MM.1S (cell line): ENCODE measurements around the gene ZBTB7C.

ENCODE experiments used
- DNase-seq: peaks from one replicate; pipeline ENCODE4 v3.0.0-alpha.2; 2015
- H2AFZ ChIP-seq: fragments of 300-600 bp; sonication (generic); 2 replicates; pipeline ENCODE4 v1.6.0; 2016; ENCODE audit warnings: antibody characterized with exemption, low read length
- H3F3A ChIP-seq: fragments of 300-600 bp; sonication (generic); 2 replicates; pipeline ENCODE4 v1.6.1; 2016; ENCODE audit warnings: mild to moderate bottlenecking, antibody characterized with exemption, low read length, moderate library complexity, mixed read lengths; ENCODE audit not compliant: insufficient read depth
- H3K27ac ChIP-seq: fragments of 300-600 bp; sonication (generic); 2 replicates; pipeline ENCODE4 v1.5.1; 2016; ENCODE audit warnings: mild to moderate bottlenecking, low read length
- H3K27me3 ChIP-seq: fragments of 300-600 bp; sonication (generic); replicated peaks from 2 replicates; pipeline ENCODE4 v1.6.0; 2016; ENCODE audit warnings: low read length; ENCODE audit not compliant: insufficient read depth
- H3K36me3 ChIP-seq: fragments of 300-600 bp; sonication (generic); replicated peaks from 2 replicates; pipeline ENCODE4 v1.6.1; 2016; ENCODE audit warnings: mild to moderate bottlenecking, low read length, mixed read lengths; ENCODE audit not compliant: insufficient read depth
- H3K4me1 ChIP-seq: fragments of 300-600 bp; sonication (generic); 2 replicates; pipeline ENCODE4 v1.6.1; 2016; ENCODE audit warnings: low read length, mixed read lengths
- H3K4me2 ChIP-seq: fragments of 300-600 bp; sonication (generic); 2 replicates; pipeline ENCODE4 v1.6.0; 2016; ENCODE audit warnings: low read depth, low read length
- H3K4me3 ChIP-seq: fragments of 300-600 bp; sonication (generic); 2 replicates; pipeline ENCODE4 v1.5.1; 2016; ENCODE audit warnings: low read length, mixed read lengths
- H3K79me2 ChIP-seq: fragments of 300-600 bp; sonication (generic); 2 replicates; pipeline ENCODE4 v1.6.1; 2016; ENCODE audit warnings: mixed run types, low read length, mixed read lengths
- H3K9ac ChIP-seq: fragments of 300-600 bp; sonication (generic); 2 replicates; pipeline ENCODE4 v1.6.1; 2016; ENCODE audit warnings: low read length, mixed read lengths
- H3K9me2 ChIP-seq: fragments of 300-600 bp; sonication (generic); replicated peaks from 2 replicates; pipeline ENCODE4 v1.6.1; 2016; ENCODE audit warnings: mild to moderate bottlenecking, low read length, mixed read lengths; ENCODE audit not compliant: insufficient read depth
- H3K9me3 ChIP-seq: fragments of 300-600 bp; sonication (generic); replicated peaks from 2 replicates; pipeline ENCODE4 v1.6.1; 2016; ENCODE audit warnings: mild to moderate bottlenecking, low read length, mixed read lengths; ENCODE audit not compliant: insufficient read depth
- H4K20me1 ChIP-seq: fragments of 300-600 bp; sonication (generic); 2 replicates; pipeline ENCODE4 v1.6.1; 2016; ENCODE audit warnings: mild to moderate bottlenecking, low read length, moderate library complexity, mixed read lengths; ENCODE audit not compliant: insufficient read depth
- CTCF ChIP-seq: fragments of 300-600 bp; sonication (generic); IDR thresholded peaks from 2 replicates; pipeline ENCODE4 v1.5.1; 2016; ENCODE audit warnings: antibody characterized with exemption, low read length, mixed read lengths
- EZH2 ChIP-seq: fragments of 300-600 bp; sonication (generic); optimal IDR thresholded peaks from 2 replicates; pipeline ENCODE3; 2017; ENCODE audit warnings: low read depth, mild to moderate bottlenecking, antibody characterized with exemption, low read length, mixed read lengths
- EZH2phosphoT487 ChIP-seq: fragments of 300-600 bp; sonication (generic); IDR thresholded peaks from 2 replicates; pipeline ENCODE4 v1.6.1; 2018; ENCODE audit warnings: antibody characterized with exemption, low read length

Gene ZBTB7C

GRCh38 chr18:48278081-48278480, 131.1 kb downstream of the ZBTB7C start:
- H2AFZ ChIP-seq, result no peak overlapping the region
- DNase-seq, result no peak
- no peaks in the 10 kb centered on the region for H4K20me1 ChIP-seq
- H3K27me3 ChIP-seq, result no peaks in the 10 kb centered on the region
- no peaks in the 10 kb centered on the region for H3K36me3 ChIP-seq
- no peak for TF ChIP-seq CTCF
- no peak for TF ChIP-seq EZH2
- no peak for TF ChIP-seq EZH2phosphoT487
- no peaks in the 10 kb centered on the region; the same call in 1 of the 2 replicates for H3K9me3 ChIP-seq
- peaks cover 3% of the 10 kb centered on the region; the same call in 1 of the 2 replicates for H3K4me1 ChIP-seq
- no peak overlapping the region for H3K4me3 ChIP-seq
- H3K9me2 ChIP-seq, result no peaks in the 10 kb centered on the region
- H3K4me2 ChIP-seq, result no peak overlapping the region
- no peaks in the 10 kb centered on the region for H3K79me2 ChIP-seq
- no peak overlapping the region for H3K9ac ChIP-seq
- no peaks in the 10 kb centered on the region for H3F3A ChIP-seq
- H3K27ac ChIP-seq, result no peak overlapping the region

GRCh38 chr18:48274301-48274700, 134.9 kb downstream of the ZBTB7C start:
- H3K4me3 ChIP-seq, result no peak overlapping the region
- no peak overlapping the region for H3K4me2 ChIP-seq
- H3K27ac ChIP-seq, result no peak overlapping the region
- H3K79me2 ChIP-seq, result no peaks in the 10 kb centered on the region
- no peaks in the 10 kb centered on the region for H3F3A ChIP-seq
- peaks cover 3% of the 10 kb centered on the region; the same call in 1 of the 2 replicates for H3K4me1 ChIP-seq
- no peaks in the 10 kb centered on the region for H4K20me1 ChIP-seq
- DNase-seq, result no peak
- H3K27me3 ChIP-seq, result no peaks in the 10 kb centered on the region
- peak overlapping the region; percentile 15; the same call in 1 of the 2 replicates for H2AFZ ChIP-seq
- H3K9ac ChIP-seq, result no peak overlapping the region
- no peaks in the 10 kb centered on the region for H3K36me3 ChIP-seq
- no peaks in the 10 kb centered on the region; the same call in 1 of the 2 replicates for H3K9me3 ChIP-seq
- no peaks in the 10 kb centered on the region for H3K9me2 ChIP-seq
- TF ChIP-seq EZH2 (no peak), EZH2phosphoT487 (no peak), CTCF (no peak)

- Histone ChIP-seq H3K4me2 (no peak overlapping the region), H3K9me3 (no peaks in the 10 kb centered on the region; the same call in 1 of the 2 replicates), H2AFZ (no peak overlapping the region), H3K27ac (no peak overlapping the region), H4K20me1 (no peaks in the 10 kb centered on the region), H3K9me2 (no peaks in the 10 kb centered on the region), H3K4me3 (no peak overlapping the region), H3K36me3 (no peaks in the 10 kb centered on the region), H3K9ac (no peak overlapping the region), H3K79me2 (no peaks in the 10 kb centered on the region), H3K27me3 (no peaks in the 10 kb centered on the region), H3K4me1 (peaks cover 3% of the 10 kb centered on the region; the same call in 1 of the 2 replicates), H3F3A (no peaks in the 10 kb centered on the region)
- no peak for DNase-seq
- TF ChIP-seq CTCF (no peak), EZH2 (no peak), EZH2phosphoT487 (no peak)
Measured at GRCh38 chr18:48270929-48271328, 138.3 kb downstream of the ZBTB7C start.
